Measurements from ENCODE around the gene BCAS3.

The BCAS3 gene

GRCh38 chr17:61208301-61209105 lies 530.9 kb downstream of the BCAS3 start:
- DNase-seq = peak; percentile 94

- no peak for DNase-seq
Observed at GRCh38 chr17:61209106-61209439, 531.4 kb downstream of the BCAS3 start.

GRCh38 chr17:61209525-61209924 lies 531.9 kb downstream of the BCAS3 start:
- no peak for DNase-seq

- DNase-seq = no peak
Observed at GRCh38 chr17:61211236-61211635, 533.6 kb downstream of the BCAS3 start.

- no peak for DNase-seq
Observed at GRCh38 chr17:61212655-61213054, 535.0 kb downstream of the BCAS3 start.

- DNase-seq = no peak
Observed at GRCh38 chr17:61214753-61215152, 537.1 kb downstream of the BCAS3 start.

DNA sequence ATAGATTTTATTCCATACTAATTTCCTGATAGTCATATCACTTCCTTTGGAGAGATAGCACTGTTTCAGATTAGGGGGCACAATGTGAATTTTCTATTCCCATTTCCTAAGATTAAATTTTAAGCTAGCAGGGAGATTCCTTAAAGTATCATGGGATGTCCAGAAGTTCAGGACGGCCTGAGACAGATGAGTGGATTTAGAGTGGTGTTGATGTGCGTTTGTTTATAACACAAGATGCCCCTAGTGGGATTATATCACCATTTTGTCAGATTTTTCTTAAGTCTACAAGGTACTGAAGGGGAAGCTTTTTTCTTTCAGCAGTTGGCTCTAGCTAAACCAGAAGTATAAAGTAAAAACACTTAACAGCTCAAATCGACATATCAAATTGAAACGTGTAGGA lies 538.4 kb downstream of the BCAS3 start:
- DNase-seq = no peak

GRCh38 chr17:61217878-61218437 lies 540.3 kb downstream of the BCAS3 start:
- no peak for DNase-seq

DNA sequence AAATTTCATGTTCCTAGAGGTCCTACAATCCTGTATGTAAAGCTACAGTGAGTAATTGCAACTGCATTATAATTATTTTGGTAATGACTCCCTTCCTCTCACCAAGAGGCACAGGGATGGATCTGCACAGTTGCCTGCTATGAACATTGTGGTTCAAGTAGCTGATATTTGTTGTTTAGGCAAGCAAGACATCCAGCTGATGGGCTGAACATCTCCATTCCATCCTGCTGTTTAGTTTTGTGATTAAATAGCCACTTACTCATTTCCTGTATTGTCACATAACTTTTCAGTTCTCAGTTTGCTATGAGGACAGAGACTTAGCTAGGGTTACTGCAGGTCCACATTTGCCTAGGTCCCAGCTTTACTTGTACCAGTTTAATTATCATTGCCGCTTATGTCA lies 540.8 kb downstream of the BCAS3 start:
- DNase-seq = no peak

GRCh38 chr17:61219460-61219859 lies 541.8 kb downstream of the BCAS3 start:
- no peak for DNase-seq

DNA sequence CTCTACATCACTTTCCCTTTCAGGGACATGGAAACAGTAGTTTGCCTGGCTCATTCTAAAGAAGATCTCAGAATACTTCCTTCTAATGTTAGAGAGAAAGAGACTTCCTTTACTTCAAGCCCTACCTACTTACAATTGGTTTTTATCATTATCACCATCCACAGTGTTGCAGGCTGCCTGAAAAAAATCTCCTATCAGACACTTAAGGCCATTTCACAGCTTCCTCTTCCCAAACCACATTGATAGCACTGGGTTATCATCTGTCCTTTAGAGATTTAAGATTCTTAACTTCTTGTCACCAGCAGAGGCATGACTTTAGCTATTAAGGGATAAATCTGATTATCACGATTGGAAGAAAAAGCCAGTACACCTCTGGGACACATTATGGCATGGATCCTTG lies 543.5 kb downstream of the BCAS3 start:
- DNase-seq = no peak

- DNase-seq = no peak
Observed at GRCh38 chr17:61221597-61222471, 544.2 kb downstream of the BCAS3 start.

- DNase-seq = no peak
Observed at GRCh38 chr17:61223725-61224124, 546.1 kb downstream of the BCAS3 start.

- DNase-seq = no peak
Observed at GRCh38 chr17:61225178-61225882, 547.7 kb downstream of the BCAS3 start.

DNA sequence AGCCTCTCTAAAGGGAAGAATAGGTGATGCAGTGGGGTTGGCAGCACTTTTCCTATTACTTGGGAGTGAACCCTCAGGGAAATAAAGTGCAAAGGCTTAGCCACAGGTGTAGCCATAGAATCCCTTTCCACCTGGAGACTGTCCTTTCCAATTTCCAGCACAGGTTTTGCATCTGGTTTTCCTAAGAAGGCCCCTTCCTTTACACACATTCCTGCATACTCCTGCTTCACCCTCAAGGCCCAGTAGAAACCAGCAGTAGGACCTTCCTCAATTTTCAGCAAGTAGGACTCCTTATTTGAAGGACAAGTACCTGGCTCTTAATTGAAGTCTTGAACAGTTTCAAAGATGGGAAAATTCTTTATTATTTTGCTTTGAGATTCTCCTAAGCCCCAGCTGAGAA lies 550.2 kb downstream of the BCAS3 start:
- DNase-seq = no peak

GRCh38 chr17:61230461-61230860 lies 552.8 kb downstream of the BCAS3 start:
- DNase-seq = no peak

GRCh38 chr17:61230972-61231820 lies 553.5 kb downstream of the BCAS3 start:
- no peak for DNase-seq

DNA sequence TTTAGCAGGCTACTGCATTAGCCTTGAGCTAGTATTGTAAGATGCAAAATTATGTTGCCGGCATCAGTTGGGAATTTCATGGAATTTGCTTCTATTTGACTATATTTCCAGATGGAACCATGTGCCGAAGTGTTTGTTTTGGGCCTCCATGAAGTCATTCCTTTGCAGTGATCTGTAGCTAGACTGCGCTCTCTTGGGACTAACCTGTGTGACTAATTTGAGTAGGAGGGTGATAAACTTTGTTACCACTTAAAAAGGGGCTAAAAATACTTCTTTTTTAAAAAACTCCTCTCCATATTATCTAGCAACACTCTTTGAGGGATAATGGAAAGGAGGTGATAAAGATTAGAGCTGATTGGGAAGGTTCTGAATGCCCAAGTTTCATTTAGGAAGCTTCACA lies 555.2 kb downstream of the BCAS3 start:
- no peak for DNase-seq

DNA sequence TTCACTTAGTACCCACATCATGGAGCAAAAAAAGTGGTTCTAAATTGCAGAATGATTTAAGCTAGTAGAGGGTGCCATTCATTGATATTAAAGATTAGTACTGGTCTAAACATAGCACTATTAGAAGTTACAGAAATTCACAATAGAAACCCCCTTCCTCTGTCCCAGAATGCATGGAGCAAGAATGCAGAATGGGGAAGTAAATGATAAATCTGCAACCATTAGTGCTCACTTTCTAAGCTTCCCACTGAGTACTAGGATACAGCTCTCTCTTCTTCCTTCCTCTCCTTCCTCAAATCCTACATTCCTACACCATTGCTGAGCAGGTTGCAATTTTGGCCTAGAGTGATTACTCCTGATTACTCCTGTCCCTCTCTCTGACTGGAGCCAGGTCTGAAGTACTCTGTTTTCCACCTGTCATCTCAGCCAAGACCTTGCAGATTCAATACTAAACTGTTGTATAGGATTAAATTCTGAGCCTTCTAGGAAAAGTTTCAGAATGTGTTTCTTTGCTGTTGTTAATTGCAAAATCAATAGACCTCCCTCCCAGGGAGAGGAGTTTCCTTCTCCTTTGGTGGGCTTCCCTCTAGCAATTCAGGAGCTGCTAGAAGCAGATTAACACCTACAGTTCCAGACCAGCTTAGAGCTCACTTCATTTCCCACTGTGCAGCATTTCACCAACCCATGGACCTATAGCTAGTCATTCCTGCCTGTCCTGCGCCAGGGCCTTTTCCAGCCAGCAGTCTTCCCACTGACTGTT lies 556.5 kb downstream of the BCAS3 start:
- DNase-seq = no peak

- DNase-seq = no peak
Observed at GRCh38 chr17:61235001-61235826, 557.6 kb downstream of the BCAS3 start.

- no peak for DNase-seq
Observed at GRCh38 chr17:61235827-61236197, 558.2 kb downstream of the BCAS3 start.

All from NCI-H1694 treated with DMSO at 0.1 percent for 48 hours (cell line).